22Rv1 (cell line): ENCODE results near the gene ADIRF.
A peak's percentile ranks its signal among the peaks of the same experiment; 100 is the strongest.
"Not testable (repeated sequence)": the region's sequence is repeated elsewhere in the genome, so short reads cannot be mapped to it uniquely, and the experiment has no call there.

Experiments used
- H3K27ac ChIP-seq: fragments of 450-650 bp; 2 replicates; pipeline ENCODE4 v1.5.1; 2017
- CTCF ChIP-seq: fragments of 450-650 bp; IDR thresholded peaks from 2 replicates; pipeline ENCODE4 v1.5.1; 2017; ENCODE audit warnings: mild to moderate bottlenecking
- ZFX ChIP-seq: fragments of 450-650 bp; IDR thresholded peaks from 2 replicates; pipeline ENCODE4 v1.6.1; 2017; ENCODE audit warnings: antibody characterized with exemption, borderline replicate concordance

The ADIRF gene

GRCh38 chr10:86968271-86968993, at the start of gene ADIRF:
Gene ADIRF (plus strand): TSS chr10:86968482. CDS start chr10:86968545, 63 bp downstream.
- peak within 1 kb of the TSS; percentile 75 for H3K27ac ChIP-seq
- no peak for TF ChIP-seq CTCF
- TF ChIP-seq ZFX, result no peak

- TF ChIP-seq ZFX (no peak), CTCF (no peak)
- H3K27ac ChIP-seq, result no peak overlapping the region
Observed at GRCh38 chr10:86922553-86922961, 45.7 kb upstream of the ADIRF start.

- TF ChIP-seq CTCF (no peak), ZFX (no peak)
- no peak overlapping the region for H3K27ac ChIP-seq
Observed at GRCh38 chr10:86929468-86930380, 38.6 kb upstream of the ADIRF start.

- no peak overlapping the region for H3K27ac ChIP-seq
- TF ChIP-seq ZFX (no peak), CTCF (no peak)
Observed at GRCh38 chr10:86931872-86932271, 36.4 kb upstream of the ADIRF start.

GRCh38 chr10:86932674-86933073, 35.6 kb upstream of the ADIRF start:
- H3K27ac ChIP-seq, result no peak overlapping the region

GRCh38 chr10:86934162-86934711, 34.0 kb upstream of the ADIRF start:
- H3K27ac ChIP-seq, result not testable (repeated sequence)

More at GRCh38 chr10:86932674-86933073, 35.6 kb upstream of the ADIRF start:
- TF ChIP-seq CTCF, result no peak
- TF ChIP-seq ZFX, result no peak

GRCh38 chr10:86936661-86937501, 31.4 kb upstream of the ADIRF start:
- TF ChIP-seq CTCF (no peak), ZFX (no peak)
- no peak overlapping the region for H3K27ac ChIP-seq
